ENCODE measurements around the gene RSPO3.

Gene RSPO3

DNA sequence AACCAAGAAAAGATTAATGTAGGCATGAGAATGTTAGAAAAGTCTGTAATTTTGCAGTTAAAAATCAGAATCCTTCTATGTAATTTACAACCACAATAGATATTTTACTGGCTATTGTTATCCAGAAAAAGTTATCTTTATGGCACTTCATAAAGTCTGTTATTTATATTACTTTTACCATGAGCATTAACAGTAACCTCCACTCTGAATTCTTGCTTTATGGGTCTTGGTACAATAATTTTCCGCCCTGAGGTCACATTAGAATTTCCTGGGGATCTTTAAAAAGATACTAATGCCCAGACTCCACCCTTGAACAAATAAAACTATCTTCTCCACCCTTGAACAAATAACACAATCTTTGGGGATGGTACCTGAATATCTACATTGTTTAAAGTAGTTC, 9.6 kb downstream of the RSPO3 start:
- Histone ChIP-seq H3K4me3 (replicated peaks; ENCODE audit: low read depth, low read length) (no peak overlapping the region), H3K36me3 (ENCODE audit: control insufficient read depth, insufficient read depth, low read length) (no peaks in the 10 kb centered on the region), H3K27me3 (replicated peaks; ENCODE audit: control insufficient read depth, insufficient read depth, low read length) (no peaks in the 10 kb centered on the region)
- TF ChIP-seq, protein P1, sequence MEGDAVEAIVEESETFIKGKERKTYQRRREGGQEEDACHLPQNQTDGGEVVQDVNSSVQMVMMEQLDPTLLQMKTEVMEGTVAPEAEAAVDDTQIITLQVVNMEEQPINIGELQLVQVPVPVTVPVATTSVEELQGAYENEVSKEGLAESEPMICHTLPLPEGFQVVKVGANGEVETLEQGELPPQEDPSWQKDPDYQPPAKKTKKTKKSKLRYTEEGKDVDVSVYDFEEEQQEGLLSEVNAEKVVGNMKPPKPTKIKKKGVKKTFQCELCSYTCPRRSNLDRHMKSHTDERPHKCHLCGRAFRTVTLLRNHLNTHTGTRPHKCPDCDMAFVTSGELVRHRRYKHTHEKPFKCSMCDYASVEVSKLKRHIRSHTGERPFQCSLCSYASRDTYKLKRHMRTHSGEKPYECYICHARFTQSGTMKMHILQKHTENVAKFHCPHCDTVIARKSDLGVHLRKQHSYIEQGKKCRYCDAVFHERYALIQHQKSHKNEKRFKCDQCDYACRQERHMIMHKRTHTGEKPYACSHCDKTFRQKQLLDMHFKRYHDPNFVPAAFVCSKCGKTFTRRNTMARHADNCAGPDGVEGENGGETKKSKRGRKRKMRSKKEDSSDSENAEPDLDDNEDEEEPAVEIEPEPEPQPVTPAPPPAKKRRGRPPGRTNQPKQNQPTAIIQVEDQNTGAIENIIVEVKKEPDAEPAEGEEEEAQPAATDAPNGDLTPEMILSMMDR (IDR thresholded peaks at IDR 0.05; ENCODE audit: insufficient read depth, low read length, poor library complexity, severe bottlenecking): no peak
- DNase-seq (ENCODE audit: extremely low read depth, insufficient read length): no peak

DNA sequence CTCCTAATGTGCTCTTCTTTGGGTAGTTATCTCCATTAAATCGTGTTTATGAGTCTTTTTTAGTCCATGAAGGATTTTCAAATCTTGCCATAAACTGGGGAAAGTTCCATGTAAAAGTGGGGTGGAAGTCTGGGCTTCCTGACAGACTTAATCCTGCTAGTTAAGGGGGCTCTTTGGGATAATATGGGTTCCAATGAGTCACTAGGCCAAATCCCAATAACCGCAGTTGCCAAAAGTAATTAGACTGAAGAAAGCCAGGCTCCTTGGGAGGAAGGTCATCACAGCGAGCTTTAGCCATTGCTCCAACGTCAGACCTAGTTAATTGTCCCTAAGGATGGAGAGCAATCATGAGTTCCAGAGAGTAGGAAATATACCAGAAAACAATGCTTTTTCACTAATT, 10.8 kb downstream of the RSPO3 start:
- TF ChIP-seq, protein P1 (IDR thresholded peaks at IDR 0.05; ENCODE audit: insufficient read depth, low read length, poor library complexity, severe bottlenecking): no peak
- Histone ChIP-seq H3K27me3 (replicated peaks; ENCODE audit: control insufficient read depth, insufficient read depth, low read length) (no peaks in the 10 kb centered on the region), H3K4me3 (replicated peaks; ENCODE audit: low read depth, low read length) (no peak overlapping the region), H3K36me3 (ENCODE audit: control insufficient read depth, insufficient read depth, low read length) (no peaks in the 10 kb centered on the region)
- no peak for DNase-seq (ENCODE audit: extremely low read depth, insufficient read length)

DNA sequence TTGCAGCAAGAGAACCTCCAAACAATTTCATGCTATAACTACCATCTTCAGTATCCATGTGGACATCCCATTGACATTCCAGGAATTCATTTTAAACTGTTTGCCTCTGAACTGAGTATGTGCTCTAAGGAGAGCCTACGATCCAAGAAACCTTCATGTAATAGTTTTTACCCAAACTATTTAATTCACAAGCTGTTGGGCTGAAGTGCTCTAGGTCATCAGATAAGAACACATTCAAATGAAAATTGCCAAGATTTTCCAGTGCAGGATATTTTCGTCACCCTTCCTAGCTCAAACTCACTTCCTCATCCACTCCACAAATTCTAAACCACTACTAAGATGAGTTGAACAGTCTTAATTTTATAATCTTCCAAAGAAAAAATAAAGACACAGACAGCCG, 12.8 kb downstream of the RSPO3 start:
- Histone ChIP-seq H3K36me3 (ENCODE audit: control insufficient read depth, insufficient read depth, low read length) (no peaks in the 10 kb centered on the region), H3K27me3 (replicated peaks; ENCODE audit: control insufficient read depth, insufficient read depth, low read length) (no peaks in the 10 kb centered on the region), H3K4me3 (replicated peaks; ENCODE audit: low read depth, low read length) (no peak overlapping the region)
- TF ChIP-seq, protein P1 (IDR thresholded peaks at IDR 0.05; ENCODE audit: insufficient read depth, low read length, poor library complexity, severe bottlenecking): no peak
- DNase-seq (ENCODE audit: extremely low read depth, insufficient read length): no peak

DNA sequence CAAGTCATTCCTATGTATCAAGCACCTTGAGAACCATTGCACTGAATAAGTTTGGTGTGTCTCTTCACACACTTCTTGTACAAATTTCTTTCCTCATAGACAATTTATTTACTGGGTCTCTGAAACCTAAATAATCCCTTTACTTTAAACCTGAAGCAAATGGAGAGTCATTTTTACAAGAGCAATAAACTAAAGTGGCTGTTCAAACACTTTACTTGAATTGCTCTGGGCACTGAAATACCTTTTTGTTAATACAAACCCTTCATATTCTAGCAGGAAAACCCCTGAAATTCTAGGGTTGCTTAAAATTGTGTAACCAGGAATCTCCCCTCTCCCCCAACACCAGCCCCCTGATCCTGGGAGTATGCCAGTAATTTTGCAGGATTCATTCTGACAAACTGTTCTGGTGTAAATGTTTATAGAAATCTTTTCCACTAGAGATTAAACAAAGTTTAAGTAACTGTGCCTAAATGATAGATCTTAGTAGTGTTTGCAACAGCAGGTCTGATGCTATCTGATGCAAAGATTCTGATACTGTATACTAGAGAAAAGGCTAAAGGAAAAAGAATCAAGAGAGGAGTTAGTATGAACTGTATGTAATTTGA, 13.4 kb downstream of the RSPO3 start:
- Histone ChIP-seq H3K36me3 (ENCODE audit: control insufficient read depth, insufficient read depth, low read length) (no peaks in the 10 kb centered on the region), H3K4me3 (replicated peaks; ENCODE audit: low read depth, low read length) (no peak overlapping the region)
- TF ChIP-seq, protein P1 (IDR thresholded peaks at IDR 0.05; ENCODE audit: insufficient read depth, low read length, poor library complexity, severe bottlenecking): no peak

DNA sequence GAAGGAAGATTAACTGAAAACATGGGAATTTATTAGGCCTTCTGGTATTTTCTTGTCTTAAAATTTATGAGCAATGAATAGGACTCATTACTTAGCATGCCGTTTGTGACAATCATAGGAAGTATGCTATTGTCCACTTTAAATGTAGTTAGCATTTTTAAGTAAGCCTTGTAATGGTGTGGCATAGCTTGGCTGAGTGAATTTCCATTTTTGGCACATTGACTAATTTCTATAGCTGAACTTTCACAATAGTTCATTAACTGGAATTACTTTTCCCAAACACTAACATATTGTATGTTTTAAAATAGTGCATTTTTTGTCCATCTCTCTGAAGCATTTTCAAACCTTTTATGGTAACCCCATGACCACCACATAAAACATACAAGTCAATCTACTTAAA, 15.7 kb downstream of the RSPO3 start:
- no peaks in the 10 kb centered on the region for H3K36me3 ChIP-seq (ENCODE audit: control insufficient read depth, insufficient read depth, low read length)
- DNase-seq (ENCODE audit: extremely low read depth, insufficient read length): no peak
- TF ChIP-seq, protein P1 (IDR thresholded peaks at IDR 0.05; ENCODE audit: insufficient read depth, low read length, poor library complexity, severe bottlenecking): no peak
- H3K27me3 ChIP-seq (replicated peaks; ENCODE audit: control insufficient read depth, insufficient read depth, low read length): no peaks in the 10 kb centered on the region
- no peak overlapping the region for H3K4me3 ChIP-seq (replicated peaks; ENCODE audit: low read depth, low read length)

More for the DNA sequence above, 13.4 kb downstream of the RSPO3 start:
- DNase-seq (ENCODE audit: extremely low read depth, insufficient read length): no peak
- no peaks in the 10 kb centered on the region for H3K27me3 ChIP-seq (replicated peaks; ENCODE audit: control insufficient read depth, insufficient read depth, low read length)

DNA sequence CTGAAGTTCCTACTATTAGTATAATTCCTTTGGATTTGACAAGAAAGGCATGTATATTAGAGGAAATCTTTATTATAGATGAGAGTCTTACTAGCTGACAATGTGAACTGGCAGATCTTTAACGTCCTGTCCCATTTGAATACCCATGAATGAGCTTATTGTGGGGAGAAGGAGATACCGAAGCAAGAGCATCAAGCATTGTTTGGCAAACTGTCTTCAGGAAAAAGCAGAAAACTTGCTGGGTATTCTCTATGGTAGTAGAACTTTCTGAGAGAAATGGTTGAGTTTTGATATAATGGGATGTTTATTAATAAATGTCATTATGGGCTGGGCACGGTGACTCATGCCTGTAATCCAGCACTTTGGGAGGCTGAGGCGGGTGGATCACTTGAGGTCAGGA, 18.3 kb downstream of the RSPO3 start:
- no peaks in the 10 kb centered on the region for H3K36me3 ChIP-seq (ENCODE audit: control insufficient read depth, insufficient read depth, low read length)
- H3K4me3 ChIP-seq (replicated peaks; ENCODE audit: low read depth, low read length): no peak overlapping the region
- DNase-seq (ENCODE audit: extremely low read depth, insufficient read length): no peak
- TF ChIP-seq, protein P1 (IDR thresholded peaks at IDR 0.05; ENCODE audit: insufficient read depth, low read length, poor library complexity, severe bottlenecking): no peak
- no peaks in the 10 kb centered on the region for H3K27me3 ChIP-seq (replicated peaks; ENCODE audit: control insufficient read depth, insufficient read depth, low read length)

Data from GM06990 (cell line).